GM19025 (cell line): ENCODE measurements around the gene SDK1.

ENCODE experiments used
- ATAC-seq: cut with Tn5 transposase; IDR thresholded peaks from one replicate; pipeline ENCODE4 v1.9.1; 2021; ENCODE audit warnings: mild to moderate bottlenecking, low read depth, moderate library complexity; ENCODE audit not compliant: unreplicated experiment

The SDK1 gene

GRCh38 chr7:3844540-3845151 lies 543.6 kb downstream of the SDK1 start:
- ATAC-seq, result no peak

DNA sequence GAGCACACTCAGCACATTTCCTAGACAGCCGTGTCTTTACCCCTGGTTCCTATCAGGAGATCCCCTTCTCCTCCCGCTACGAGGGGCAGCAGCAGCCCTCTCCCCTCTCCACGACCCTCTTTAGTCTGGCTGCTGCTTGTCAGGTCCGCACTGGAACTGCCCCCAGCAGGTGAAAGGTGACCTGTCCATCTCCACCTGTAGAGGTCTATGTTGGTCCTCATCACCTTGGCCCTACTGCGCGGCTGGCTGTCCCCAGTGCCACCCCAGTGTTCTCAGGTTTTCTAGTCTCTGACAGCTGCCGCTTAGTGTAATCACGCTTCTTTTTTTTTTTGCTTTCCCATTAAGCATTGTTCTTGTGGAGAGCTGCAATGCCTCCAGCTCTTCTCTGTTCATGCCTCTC lies 545.7 kb downstream of the SDK1 start:
- ATAC-seq, result no peak

DNA sequence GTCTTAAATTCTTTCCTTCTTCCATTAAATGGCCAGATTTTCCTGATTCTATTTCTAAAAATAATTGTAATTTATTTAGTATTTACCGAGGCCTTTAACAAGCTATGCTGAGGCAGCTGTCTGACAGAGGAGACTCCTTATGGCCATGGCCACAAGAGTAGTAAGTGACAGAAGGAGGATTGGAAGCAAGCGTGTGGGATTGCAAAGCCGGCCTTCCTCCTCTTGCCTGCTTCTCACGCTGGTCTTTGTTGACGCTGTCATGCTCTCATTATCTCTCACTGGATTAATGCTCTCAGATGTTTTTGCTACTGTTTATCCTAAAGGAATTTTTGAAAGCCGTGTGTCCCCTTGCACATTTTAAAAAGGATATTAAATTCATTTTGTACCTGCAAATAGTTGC lies 546.3 kb downstream of the SDK1 start:
- no peak for ATAC-seq

- no peak for ATAC-seq
Observed at GRCh38 chr7:3859431-3859830, 558.4 kb downstream of the SDK1 start.

DNA sequence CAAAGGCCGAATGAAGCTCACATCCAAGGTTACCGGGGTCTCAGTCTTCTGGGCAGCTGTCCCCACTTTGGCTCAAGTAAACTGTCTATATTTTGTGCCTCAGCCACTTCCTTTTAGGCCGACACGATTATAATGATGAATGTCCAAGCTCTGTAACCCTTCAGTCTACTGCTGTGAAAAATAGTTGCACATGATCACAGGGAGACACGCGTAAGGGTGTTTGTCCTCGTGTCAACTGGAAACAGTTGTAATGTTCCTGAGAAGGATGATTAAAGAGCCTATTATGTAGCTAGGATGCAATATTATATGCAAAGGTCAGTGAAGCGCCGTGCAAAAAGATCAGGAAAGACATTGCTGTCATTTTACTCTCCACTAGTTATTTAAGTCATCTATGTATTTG lies 559.9 kb downstream of the SDK1 start:
- no peak for ATAC-seq

DNA sequence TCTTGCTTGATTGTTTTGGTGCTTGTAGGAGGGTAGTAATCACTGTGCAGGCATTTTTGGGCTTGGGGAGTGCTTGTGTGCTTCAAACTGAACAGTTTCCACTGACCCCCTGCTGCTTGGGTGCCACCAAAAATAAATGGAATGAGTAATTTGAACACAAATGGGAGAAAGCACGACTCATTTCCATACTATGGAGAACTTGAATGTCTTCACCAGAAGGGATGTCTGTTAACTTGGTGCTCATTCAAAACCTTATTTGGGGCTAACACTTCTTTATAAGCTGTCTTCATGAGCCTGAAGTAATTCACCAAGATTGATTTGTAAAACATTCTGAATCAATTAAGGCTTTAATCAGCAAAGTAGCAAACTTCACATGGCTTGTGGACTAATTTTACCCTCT lies 560.3 kb downstream of the SDK1 start:
- no peak for ATAC-seq

GRCh38 chr7:3861941-3862340 lies 560.9 kb downstream of the SDK1 start:
- ATAC-seq, result no peak

DNA sequence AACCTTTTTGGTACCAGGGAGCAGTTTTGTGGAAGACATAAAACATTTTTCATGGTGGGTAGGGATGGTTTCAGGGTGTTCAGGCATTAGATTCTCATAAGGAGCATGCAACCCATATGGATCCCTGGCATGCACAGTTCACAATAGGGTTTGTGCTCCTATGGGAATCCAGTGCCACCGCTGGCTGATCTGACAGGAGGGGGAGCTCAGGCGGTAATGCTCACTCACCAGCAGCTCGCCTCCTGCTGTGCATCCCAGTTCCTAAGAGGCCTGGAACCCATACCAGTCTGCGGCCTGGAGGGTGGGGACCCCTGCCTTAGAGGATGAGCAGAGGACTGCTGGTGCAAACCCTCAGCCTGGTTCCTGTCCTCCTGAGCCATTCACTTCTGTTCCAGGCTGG lies 561.7 kb downstream of the SDK1 start:
- no peak for ATAC-seq

DNA sequence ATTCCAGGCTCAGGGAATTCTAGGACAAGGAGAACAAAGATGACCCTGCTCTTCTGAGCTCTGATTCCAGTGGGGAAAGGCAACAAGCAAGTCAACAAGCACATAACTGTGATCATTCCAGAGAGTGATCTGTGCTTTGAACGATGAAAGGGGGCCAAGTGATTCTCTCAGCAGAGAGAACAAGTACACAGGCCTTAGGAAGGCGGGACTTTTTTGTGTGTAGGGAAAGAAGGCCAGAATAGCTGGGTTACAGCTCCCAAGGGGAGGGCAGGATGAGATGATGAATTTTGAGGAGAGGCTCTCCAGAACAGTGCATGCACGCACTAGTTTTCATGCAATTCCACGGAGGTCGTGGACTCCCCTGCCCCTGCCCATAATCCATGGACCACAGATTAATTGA lies 565.2 kb downstream of the SDK1 start:
- no peak for ATAC-seq

DNA sequence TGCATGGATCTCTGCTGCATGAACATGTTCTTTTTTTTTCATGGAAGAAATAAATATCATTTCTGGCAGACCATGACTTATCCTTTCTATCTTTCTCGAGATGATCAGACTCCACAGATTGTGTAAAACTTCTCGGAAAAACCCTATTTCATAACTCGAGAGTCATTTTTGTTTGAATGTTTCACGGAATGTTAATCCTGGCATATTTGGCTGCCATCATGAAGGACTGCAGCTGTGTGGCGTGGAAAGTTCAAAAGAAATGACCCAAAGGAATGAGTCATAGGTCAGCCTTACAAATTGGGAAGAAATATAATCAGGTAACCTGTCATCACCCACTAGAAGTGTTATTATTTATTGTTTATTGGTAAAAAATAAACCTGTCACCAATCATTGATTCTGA lies 566.8 kb downstream of the SDK1 start:
- no peak for ATAC-seq

- no peak for ATAC-seq
Observed at GRCh38 chr7:3879355-3880075, 578.5 kb downstream of the SDK1 start.

DNA sequence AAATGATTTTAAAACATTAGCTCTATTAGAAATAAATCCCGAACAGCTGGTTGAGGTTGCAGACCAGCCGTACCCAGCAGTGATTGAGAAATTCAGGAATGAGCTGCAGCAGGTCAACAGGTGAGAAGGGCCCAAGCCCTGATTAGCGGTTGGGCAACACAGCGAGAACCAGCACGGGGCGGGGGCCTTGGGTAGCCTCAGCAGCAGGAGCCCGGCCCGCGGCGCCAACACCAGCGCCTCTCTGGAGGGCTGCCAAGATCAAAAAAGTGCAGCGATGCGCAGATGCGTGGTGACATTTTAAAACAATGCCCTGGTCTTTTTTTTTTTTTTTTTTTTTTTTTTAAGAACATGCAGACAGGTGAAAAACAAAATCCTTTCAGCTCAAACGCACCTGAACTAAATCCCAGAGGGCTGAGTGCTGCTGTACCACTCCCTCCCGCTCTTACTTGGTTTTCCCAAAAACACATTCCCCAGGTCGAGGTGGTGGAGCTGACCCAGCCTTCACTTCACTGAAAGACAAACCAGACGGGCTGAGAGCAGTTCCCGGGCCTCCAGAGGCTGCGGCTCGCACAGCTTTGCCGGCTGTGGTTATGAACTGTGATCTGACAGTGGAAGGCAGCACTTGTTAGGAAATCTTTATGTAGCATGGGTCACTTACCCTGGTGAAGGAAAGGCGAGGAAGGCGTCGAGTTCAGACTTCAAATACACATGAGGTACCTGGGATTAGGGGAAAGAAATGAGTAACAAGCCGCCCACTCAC lies 579.4 kb downstream of the SDK1 start:
- ATAC-seq, result no peak

GRCh38 chr7:3882782-3883181 lies 581.7 kb downstream of the SDK1 start:
- ATAC-seq, result no peak

GRCh38 chr7:3884543-3884942 lies 583.5 kb downstream of the SDK1 start:
- no peak for ATAC-seq

DNA sequence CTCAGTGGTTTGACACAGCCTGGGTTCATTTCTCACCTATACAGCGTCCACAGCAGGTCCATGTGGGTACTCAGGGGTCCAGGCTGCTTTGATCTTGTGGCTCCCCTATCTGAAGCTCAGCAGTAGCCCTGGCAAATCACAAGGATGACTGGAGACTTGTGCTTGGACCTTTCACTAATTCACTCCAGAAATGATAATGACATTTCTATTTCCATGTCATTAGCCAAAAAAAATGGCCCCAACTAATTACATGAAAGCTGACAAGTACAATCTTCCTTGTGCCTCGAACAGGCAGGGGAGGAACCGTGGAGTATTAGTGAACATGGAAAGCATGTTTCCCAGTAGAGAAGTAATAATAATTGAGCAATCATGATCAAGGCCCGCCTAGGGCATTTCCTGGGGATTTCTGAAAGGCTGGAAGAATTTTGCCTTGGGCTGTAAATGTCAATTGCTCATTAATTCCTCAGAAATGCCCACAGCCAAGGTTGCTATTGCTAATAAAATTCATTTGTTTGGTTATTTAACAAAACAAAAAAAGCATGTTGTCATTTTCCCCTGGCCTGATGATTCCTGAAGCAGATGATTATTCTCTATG lies 586.1 kb downstream of the SDK1 start:
- no peak for ATAC-seq

- ATAC-seq, result no peak
Observed at GRCh38 chr7:3888096-3888495, 587.0 kb downstream of the SDK1 start.

DNA sequence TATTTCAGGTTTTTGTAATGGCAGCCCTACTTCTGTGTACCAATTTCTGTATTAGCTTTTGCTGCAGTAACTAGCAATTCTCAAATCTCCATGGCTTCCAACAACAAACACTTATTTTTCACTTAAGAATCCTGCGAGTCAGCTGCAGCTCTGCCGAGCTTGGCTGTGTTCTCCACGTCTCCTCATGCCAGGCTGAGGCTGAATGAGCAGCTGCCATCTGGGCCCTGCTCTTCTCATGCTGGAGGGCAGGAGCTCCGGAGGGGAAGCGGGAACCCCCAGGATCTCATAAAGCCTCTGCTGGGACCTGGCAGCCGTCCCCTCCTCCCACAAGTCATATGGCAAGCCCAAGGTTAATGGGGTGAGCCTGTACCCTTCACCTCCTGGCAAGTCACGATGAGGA lies 591.1 kb downstream of the SDK1 start:
- ATAC-seq, result no peak

DNA sequence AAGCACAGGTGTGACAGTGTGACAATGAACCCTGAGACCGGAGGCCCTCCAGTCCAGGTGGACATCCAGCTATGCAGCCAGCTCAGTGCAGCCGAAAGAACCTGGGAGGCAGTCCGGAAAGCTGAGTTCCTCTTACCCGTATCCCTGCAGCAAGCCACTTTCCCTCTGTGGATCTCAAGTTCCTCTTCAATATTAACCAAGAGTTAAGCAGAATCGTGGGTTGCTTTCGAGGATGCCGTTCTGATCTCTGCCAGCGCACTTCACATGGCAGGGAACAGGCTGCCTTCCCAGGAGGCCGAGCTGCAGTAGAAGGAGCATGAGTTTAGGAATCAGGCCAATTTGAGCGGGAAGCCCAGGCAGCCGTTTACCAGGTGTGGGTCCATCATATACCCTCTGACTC lies 591.6 kb downstream of the SDK1 start:
- ATAC-seq, result no peak

DNA sequence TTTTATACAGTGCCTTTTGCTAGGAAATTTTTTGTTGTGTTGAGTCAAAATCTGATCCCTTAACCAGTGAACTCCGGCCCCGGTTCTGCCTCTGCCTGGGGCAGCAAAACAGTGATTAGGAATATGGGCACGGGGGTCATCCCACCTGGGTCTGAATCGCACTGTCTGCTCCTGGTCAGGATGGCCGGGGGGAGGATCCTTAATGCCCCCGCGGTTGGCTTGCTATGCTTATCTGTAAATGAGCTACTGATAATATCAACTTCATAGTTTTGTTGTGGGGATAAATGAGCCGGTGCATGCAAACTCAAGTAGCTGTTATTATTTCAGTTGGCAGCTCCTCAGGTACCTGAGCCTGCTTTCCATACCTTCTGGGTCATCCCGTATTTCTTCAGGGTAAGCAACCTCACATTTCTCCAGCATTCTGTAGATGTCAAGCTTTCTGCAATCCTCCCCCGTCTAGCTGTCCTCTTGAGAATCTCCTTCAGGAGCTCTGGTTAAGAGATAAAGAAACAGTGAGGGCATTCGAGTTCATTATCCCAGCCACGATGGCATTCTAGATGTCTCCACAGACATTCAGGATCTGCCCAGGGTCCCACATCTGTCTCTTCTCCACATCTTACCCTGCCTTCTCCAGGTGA lies 592.2 kb downstream of the SDK1 start:
- ATAC-seq, result no peak

GRCh38 chr7:3893789-3894153 lies 592.7 kb downstream of the SDK1 start:
- no peak for ATAC-seq
